Measurements from ENCODE around the gene LIN28B. TPM values are rescaled to one million over a fixed set of nuclear protein-coding genes. Genes with fewer than 3 reads are reported as not detected.

Gene LIN28B
- total and polyA plus RNA-seq, 2 of the 4 experiments (the other 2 are of a cell fraction), result not detected

DNA sequence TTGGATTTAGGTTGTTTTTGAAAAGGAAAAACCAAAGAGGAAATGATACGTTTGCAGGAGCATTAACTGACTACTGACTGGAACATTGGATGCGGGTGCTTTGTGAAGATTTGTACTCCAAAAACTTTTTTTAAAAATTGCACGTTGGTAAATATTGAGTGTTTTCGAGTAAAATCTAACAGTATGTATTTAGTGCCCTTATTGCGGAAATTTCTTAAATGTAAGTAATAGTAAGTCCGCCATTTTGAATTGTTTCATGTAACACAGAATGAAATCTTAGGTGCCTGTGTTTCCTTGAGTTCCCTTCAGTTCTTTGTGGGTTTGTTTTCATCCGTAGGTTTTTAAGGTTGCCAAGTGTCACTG, 15.2 kb upstream of the LIN28B start:
- in situ Hi-C loops (cut with MboI; ENCODE audit: low sequenced_read_pairs), result loop anchor here (10.0 kb wide), 1 partner anchor 133 kb away; no protein-coding TSS in a partner anchor
- no peak overlapping the region for H2BK15ac ChIP-seq (ENCODE audit: low read depth, low read length)
- intact Hi-C loops (cut with micrococcal nuclease), result loop anchor here (1.0 kb wide), 1 partner anchor 137 kb away; no protein-coding TSS in a partner anchor

More for the DNA sequence above, 15.2 kb upstream of the LIN28B start:
- Histone ChIP-seq H2BK120ac (ENCODE audit: low read depth, low read length) (no peak overlapping the region), H3K9me1 (ENCODE audit: insufficient read depth, low read length) (no peaks in the 10 kb centered on the region), H3K4me1 (ENCODE audit: control insufficient read depth, insufficient read depth, low read length) (no peaks in the 10 kb centered on the region; the same call in 1 of the 2 replicates), H4K5ac (ENCODE audit: low read depth, low read length) (no peak overlapping the region), H3K9ac (ENCODE audit: low read depth, low read length) (no peak overlapping the region), H2AK9ac (replicated peaks; ENCODE audit: low read depth, low read length, poor library complexity) (no peak overlapping the region), H3K27me3 (ENCODE audit: control insufficient read depth, insufficient read depth, low read length) (peaks cover 17% of the 10 kb centered on the region), H2AK5ac (ENCODE audit: low read depth, low read length) (no peak overlapping the region), H3K36me3 (ENCODE audit: control insufficient read depth, insufficient read depth, low read length) (no peaks in the 10 kb centered on the region), H3K18ac (ENCODE audit: low read depth, low read length) (no peak overlapping the region), H3K4me2 (ENCODE audit: low read depth, low read length) (peak overlapping the region; percentile 58), H4K8ac (ENCODE audit: low read depth in 2 of 2, low read length in 2 of 2) (no peak overlapping the region), H3K9me3 (ENCODE audit: control insufficient read depth, insufficient read depth, low read length) (peaks cover 2% of the 10 kb centered on the region; the same call in 1 of the 2 replicates), H3K27ac (ENCODE audit: insufficient read depth, low read length) (no peak overlapping the region), H3K79me1 (ENCODE audit: low read depth in 1 of 2, low read length in 2 of 2) (no peaks in the 10 kb centered on the region), H3K56ac (ENCODE audit: extremely low read depth, insufficient read depth, low read length) (no peak overlapping the region), H3K4ac (ENCODE audit: low read depth, low read length) (no peak overlapping the region), H4K91ac (ENCODE audit: insufficient read depth, low read depth, low read length) (no peak overlapping the region), H3K4me3 (ENCODE audit: insufficient read depth, low read depth, low read length) (no peak overlapping the region), H2BK20ac (ENCODE audit: low read depth, low read length) (no peak overlapping the region), H2BK5ac (ENCODE audit: low read depth, low read length, poor library complexity, severe bottlenecking) (no peak overlapping the region), H2AFZ (replicated peaks; ENCODE audit: low read length, poor library complexity) (no peak overlapping the region), H4K20me1 (ENCODE audit: insufficient read depth, low read length) (no peaks in the 10 kb centered on the region), H3K23ac (ENCODE audit: low read depth, low read length) (no peak overlapping the region), H3K14ac (replicated peaks; ENCODE audit: low read depth, low read length) (no peak overlapping the region)
- no TSS peak for BruUV-seq (replicated peaks)
- no CpG with 5 or more reads among the region's 7 CpGs for WGBS, 2 experiments (ENCODE audit: extremely low coverage in 2 of 2, insufficient read length in 1 of 2)
- DNase-seq, result no peak
- TF ChIP-seq, protein P1, sequence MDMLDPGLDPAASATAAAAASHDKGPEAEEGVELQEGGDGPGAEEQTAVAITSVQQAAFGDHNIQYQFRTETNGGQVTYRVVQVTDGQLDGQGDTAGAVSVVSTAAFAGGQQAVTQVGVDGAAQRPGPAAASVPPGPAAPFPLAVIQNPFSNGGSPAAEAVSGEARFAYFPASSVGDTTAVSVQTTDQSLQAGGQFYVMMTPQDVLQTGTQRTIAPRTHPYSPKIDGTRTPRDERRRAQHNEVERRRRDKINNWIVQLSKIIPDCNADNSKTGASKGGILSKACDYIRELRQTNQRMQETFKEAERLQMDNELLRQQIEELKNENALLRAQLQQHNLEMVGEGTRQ (IDR thresholded peaks at IDR 0.05; ENCODE audit: low read depth, low read length), result no peak
- TF ChIP-seq CHD1 (IDR thresholded peaks at IDR 0.05; ENCODE audit: low read depth, low read length), result no peak
- no peak for TF ChIP-seq FOS (IDR thresholded peaks at IDR 0.05; ENCODE audit: low read depth, low read length)
- CTCF ChIA-PET, result no interaction called here
- no peak for ATAC-seq (ENCODE audit: low read depth)
- POLR2A ChIA-PET (ENCODE audit: unreplicated experiment), result no interaction called here
- dilution Hi-C loops (cut with HindIII; ENCODE audit: low sequenced_read_pairs, unreplicated experiment), result no loop called here
